RWPE2 (cell line): Measurements from ENCODE around the gene SCUBE1.
"Not testable (repeated sequence)": the region's sequence is repeated elsewhere in the genome, so short reads cannot be mapped to it uniquely, and the experiment has no call there.

Experiments
- ATAC-seq: fragments of 200-7000 bp; cut with Tn5 transposase; 3 replicates; pipeline ENCODE4 v1.9.1; 2021; ENCODE audit warnings: low read depth
- DNase-seq: peaks from one replicate; pipeline ENCODE4 v3.0.0-alpha.2; 2020; ENCODE audit warnings: low spot score
- H3K27ac ChIP-seq: fragments of 450-650 bp; 2 replicates; pipeline ENCODE4 v1.5.1; 2017; ENCODE audit warnings: mild to moderate bottlenecking; ENCODE audit not compliant: poor library complexity, severe bottlenecking
- H3K27me3 ChIP-seq: fragments of 250-450 bp; sonication (Bioruptor Pico); 2 replicates; pipeline ENCODE4 v1.5.1; 2021; ENCODE audit warnings: mild to moderate bottlenecking, moderate library complexity; ENCODE audit not compliant: insufficient read depth, poor library complexity, severe bottlenecking
- H3K36me3 ChIP-seq: fragments of 250-450 bp; sonication (Bioruptor Pico); 2 replicates; pipeline ENCODE4 v1.5.1; 2020; ENCODE audit warnings: low read depth, mild to moderate bottlenecking, moderate library complexity
- H3K4me1 ChIP-seq: fragments of 250-450 bp; sonication (Bioruptor Pico); 2 replicates; pipeline ENCODE4 v1.5.1; 2021; ENCODE audit warnings: mild to moderate bottlenecking, moderate library complexity; ENCODE audit not compliant: insufficient read depth, poor library complexity, severe bottlenecking
- H3K4me3 ChIP-seq: fragments of 250-450 bp; sonication (Bioruptor Pico); 2 replicates; pipeline ENCODE4 v1.5.1; 2021; ENCODE audit warnings: mild to moderate bottlenecking, moderate library complexity; ENCODE audit not compliant: severe bottlenecking
- H3K9me3 ChIP-seq: fragments of 250-450 bp; sonication (Bioruptor Pico); 2 replicates; pipeline ENCODE4 v1.5.1; 2021; ENCODE audit warnings: mild to moderate bottlenecking, moderate library complexity; ENCODE audit not compliant: severe bottlenecking
- CTCF ChIP-seq: fragments of 450-650 bp; IDR thresholded peaks from one replicate; pipeline ENCODE4 v1.5.1; 2017; ENCODE audit warnings: mild to moderate bottlenecking, moderate library complexity; ENCODE audit not compliant: poor library complexity, severe bottlenecking

SCUBE1 gene

DNA sequence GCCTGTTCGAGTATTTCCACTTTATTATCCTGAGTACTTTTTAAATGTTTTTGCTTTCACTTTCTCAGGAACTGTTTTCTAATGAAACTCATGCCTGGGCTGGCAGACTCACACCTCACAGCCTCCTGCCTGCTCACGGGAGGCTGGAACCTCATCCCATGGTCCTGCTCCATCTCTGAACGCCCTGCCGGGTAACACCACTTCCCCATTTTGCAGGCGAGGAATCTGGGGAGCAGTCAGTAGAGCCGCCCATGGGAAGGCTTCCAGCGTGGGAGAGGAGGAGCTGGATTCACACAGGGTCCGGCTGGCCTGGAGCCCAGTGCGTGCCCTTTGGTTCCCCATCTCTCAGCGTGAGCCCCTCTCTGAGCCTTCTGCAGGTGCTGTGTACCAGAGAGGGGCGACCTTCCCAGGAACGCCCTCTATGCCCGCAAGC, 53.6 kb downstream of the SCUBE1 start:
- Histone ChIP-seq H3K27ac (no peak overlapping the region), H3K4me1 (no peaks in the 10 kb centered on the region), H3K27me3 (no peaks in the 10 kb centered on the region), H3K36me3 (no peaks in the 10 kb centered on the region), H3K9me3 (no peaks in the 10 kb centered on the region), H3K4me3 (no peak overlapping the region)
- DNase-seq = no peak
- no peak; the same call in 2 of the 3 replicates for ATAC-seq
- TF ChIP-seq CTCF = no peak

GRCh38 chr22:43288807-43289420, 54.3 kb downstream of the SCUBE1 start:
- no peaks in the 10 kb centered on the region for H3K36me3 ChIP-seq
- no peak overlapping the region for H3K4me3 ChIP-seq
- TF ChIP-seq CTCF = no peak
- no peak for DNase-seq
- no peaks in the 10 kb centered on the region for H3K4me1 ChIP-seq
- H3K27me3 ChIP-seq = no peaks in the 10 kb centered on the region
- ATAC-seq = no peak
- H3K27ac ChIP-seq = no peak overlapping the region
- H3K9me3 ChIP-seq = no peaks in the 10 kb centered on the region

DNA sequence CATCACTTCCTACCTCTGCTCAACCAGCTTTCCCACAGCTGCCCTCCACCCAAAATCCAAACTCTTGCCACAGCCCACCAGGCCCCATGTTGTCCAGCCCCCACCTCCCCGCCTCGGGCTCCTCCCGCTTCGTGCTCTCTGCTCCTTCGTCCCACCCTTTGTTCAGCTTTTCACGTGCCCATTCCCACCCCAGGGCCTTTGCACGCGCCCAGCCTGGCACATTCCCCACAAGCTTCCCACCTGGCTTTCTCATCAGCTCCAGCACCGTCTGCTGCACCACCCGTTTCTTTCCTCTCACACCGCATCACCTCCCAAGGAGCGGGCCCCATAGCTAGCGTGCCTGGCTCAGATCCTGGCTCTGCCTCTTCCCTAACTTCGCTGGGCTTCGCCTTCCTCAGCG, 54.8 kb downstream of the SCUBE1 start:
- Histone ChIP-seq H3K27ac (no peak overlapping the region), H3K4me1 (no peaks in the 10 kb centered on the region), H3K9me3 (no peaks in the 10 kb centered on the region), H3K4me3 (no peak overlapping the region), H3K27me3 (no peaks in the 10 kb centered on the region), H3K36me3 (no peaks in the 10 kb centered on the region)
- no peak for TF ChIP-seq CTCF
- ATAC-seq (no peak), DNase-seq (no peak)

GRCh38 chr22:43287441-43287840, 55.7 kb downstream of the SCUBE1 start:
- Histone ChIP-seq H3K36me3 (no peaks in the 10 kb centered on the region), H3K4me3 (no peak overlapping the region), H3K27me3 (no peaks in the 10 kb centered on the region), H3K27ac (no peak overlapping the region), H3K4me1 (no peaks in the 10 kb centered on the region), H3K9me3 (no peaks in the 10 kb centered on the region)
- DNase-seq = no peak
- no peak for TF ChIP-seq CTCF
- ATAC-seq = no peak

- Histone ChIP-seq H3K36me3 (no peaks in the 10 kb centered on the region), H3K4me3 (no peak overlapping the region), H3K27ac (no peak overlapping the region), H3K9me3 (no peaks in the 10 kb centered on the region), H3K4me1 (no peaks in the 10 kb centered on the region), H3K27me3 (no peaks in the 10 kb centered on the region)
- DNase-seq (no peak), ATAC-seq (no peak)
- TF ChIP-seq CTCF = no peak
Observed at GRCh38 chr22:43281394-43281793, 61.8 kb downstream of the SCUBE1 start.

GRCh38 chr22:43280523-43280886, 62.7 kb downstream of the SCUBE1 start:
- not testable (repeated sequence) for H3K4me3 ChIP-seq, ATAC-seq, H3K27me3 ChIP-seq

More at GRCh38 chr22:43280523-43280886, 62.7 kb downstream of the SCUBE1 start:
- H3K36me3 ChIP-seq, H3K27ac ChIP-seq, DNase-seq, H3K9me3 ChIP-seq, H3K4me1 ChIP-seq: not testable (repeated sequence)
